DMS 273 (cell line): ENCODE measurements around the gene STRIP2.
"Not testable (repeated sequence)": the region's sequence is repeated elsewhere in the genome, so short reads cannot be mapped to it uniquely, and the experiment has no call there.

Source experiments
- DNase-seq: peaks from one replicate; lab custom pipeline; 2025; ENCODE audit not compliant: unreplicated experiment; lab: John Stamatoyannopoulos, UW

STRIP2 gene

GRCh38 chr7:129523924-129524323 is 89.7 kb downstream of the STRIP2 start:
- DNase-seq: no peak

DNA sequence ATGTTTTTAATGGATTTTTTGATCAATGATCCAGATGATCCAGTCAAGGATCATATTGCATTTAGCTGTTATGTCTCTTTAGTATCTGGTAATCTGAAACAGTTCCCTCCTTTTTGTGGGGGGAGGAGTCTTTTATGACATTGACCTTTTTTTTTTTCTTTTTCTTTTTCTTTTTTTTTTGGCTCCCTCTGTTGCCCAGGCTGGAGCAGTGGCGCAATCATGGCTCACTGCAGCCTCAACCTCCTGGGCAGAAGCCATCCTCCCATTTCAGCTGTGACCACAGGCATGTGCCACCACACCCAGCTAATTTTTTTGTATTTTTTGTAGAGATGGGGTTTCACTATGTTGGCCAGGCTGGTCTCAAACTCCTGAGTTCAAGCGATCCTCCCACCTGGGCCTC is 90.2 kb downstream of the STRIP2 start:
- not testable (repeated sequence) for DNase-seq

GRCh38 chr7:129525225-129525862 is 91.1 kb downstream of the STRIP2 start:
- no peak for DNase-seq

DNA sequence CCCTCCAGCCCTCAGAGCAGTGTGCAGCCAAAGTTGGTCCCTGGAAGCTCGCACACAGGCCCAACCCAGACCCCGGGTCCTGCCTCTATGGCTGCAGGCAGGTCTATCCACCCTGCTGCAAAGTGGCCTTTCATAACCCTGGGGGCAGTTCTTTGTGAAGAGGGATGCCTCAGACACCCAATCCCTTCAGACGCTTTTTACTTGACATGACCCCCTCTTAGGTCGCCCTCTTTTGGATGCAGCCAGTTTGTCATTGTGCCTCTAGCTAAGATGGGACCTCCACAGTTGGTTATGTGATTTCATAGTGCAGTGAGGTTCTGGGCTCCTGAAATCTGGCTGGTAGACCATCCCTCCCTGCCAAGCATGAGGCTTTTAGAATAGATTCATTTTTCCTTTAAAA is 95.4 kb downstream of the STRIP2 start:
- DNase-seq: no peak

- no peak for DNase-seq
These were observed 96.7 kb downstream of the STRIP2 start for GRCh38 chr7:129530795-129531391.

DNA sequence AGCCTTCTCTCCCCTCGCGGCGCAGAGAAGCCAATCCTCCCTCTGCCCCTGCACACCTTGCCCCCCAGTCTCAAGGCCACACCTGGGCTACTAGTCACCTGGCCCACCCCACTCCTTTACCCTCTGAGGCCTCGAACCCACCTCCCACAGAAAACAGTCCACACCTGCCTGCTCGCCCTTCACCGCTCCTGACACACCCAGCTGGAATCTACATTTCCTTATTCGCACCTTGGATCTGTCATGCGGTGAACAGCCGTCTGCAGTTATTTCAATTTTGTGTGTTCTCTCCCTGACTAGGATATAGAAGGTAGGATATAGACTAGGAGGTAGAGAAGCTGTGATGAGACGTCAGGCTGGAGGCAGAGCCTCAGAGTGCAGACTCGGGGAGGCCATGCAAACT is 97.5 kb downstream of the STRIP2 start:
- no peak for DNase-seq

GRCh38 chr7:129532375-129532774 is 98.1 kb downstream of the STRIP2 start:
- no peak for DNase-seq

GRCh38 chr7:129534558-129535274 is 100.5 kb downstream of the STRIP2 start:
- not testable (repeated sequence) for DNase-seq

- no peak for DNase-seq
These were observed 101.7 kb downstream of the STRIP2 start for GRCh38 chr7:129535896-129536295.

DNA sequence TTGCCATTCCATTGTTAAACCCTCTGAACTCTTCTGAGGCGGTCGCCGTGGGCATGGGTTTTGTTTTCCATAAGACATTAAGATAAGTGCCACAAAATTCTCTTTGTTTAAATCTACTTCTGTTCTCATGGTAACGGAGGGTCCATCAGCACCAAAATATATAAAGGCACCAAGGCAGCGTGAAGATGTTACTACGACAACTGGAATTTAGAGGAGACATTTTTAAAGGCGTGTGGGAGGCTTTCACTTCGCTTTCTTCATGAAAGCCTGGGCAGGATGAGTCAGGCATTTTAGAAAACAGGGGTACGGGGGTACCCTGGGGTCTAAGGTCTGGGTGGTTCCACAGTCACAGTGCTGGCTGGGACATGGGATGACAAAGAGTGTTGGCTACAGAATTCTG is 102.1 kb downstream of the STRIP2 start:
- DNase-seq: no peak
